NCI-H1436 treated with DMSO at 0.1 percent for 48 hours (cell line): Measurements from ENCODE around the gene VCP.

Experiments
- DNase-seq: peaks from one replicate; lab custom pipeline; 2025; lab: John Stamatoyannopoulos, UW

The VCP gene

GRCh38 chr9:35014517-35014916 lies 57.9 kb downstream of the VCP start:
- DNase-seq, result no peak

GRCh38 chr9:35010351-35010958 lies 62.0 kb downstream of the VCP start:
- DNase-seq, result no peak
